SK-N-MC (cell line): ENCODE results near the gene NPBWR2.

ENCODE experiments used
- EZH2 ChIP-seq: fragments of 200-600 bp; sonication (generic); IDR thresholded peaks from one replicate; pipeline ENCODE4 v1.6.1; 2017; ENCODE audit warnings: antibody characterized with exemption
- FOXP2 ChIP-seq: optimal IDR thresholded peaks from 2 replicates; pipeline ENCODE3; 2011; ENCODE audit warnings: mild to moderate bottlenecking, moderate library complexity; ENCODE audit not compliant: insufficient read depth; ENCODE audit errors: extremely low read length, control extremely low read depth

DNA sequence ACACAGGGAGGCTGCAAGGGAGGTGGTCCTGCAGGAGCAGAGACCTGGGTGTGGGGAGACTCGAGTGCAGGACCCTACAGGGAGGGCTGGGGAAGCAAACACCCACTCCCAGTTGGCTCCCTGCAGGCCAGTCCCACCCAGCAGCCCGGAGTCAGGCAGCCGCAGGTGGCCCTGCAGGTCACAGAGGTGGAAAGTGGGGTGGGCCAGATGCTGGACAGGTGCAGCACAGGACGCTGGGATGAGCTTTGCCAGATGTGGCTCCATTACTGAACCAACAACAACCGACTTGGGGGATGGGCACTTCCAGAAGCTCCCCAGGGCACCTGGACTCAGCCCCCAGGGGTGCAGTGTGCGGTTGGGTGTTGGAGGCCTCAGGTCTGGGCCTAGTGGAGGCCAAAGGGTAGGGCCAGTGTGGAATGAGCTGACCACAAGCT, 30.2 kb upstream of the NPBWR2 start:
- TF ChIP-seq FOXP2 (no peak), EZH2 (no peak)
